CD4-positive, alpha-beta T cell (primary cell): ENCODE measurements around the gene ORM2. TPM values are rescaled to one million over a fixed set of nuclear protein-coding genes. Genes with fewer than 3 reads are reported as not detected.

Experiments used
- ATAC-seq: fragments of 200-7000 bp; cut with Tn5 transposase; one replicate; pipeline ENCODE4 v1.10.0; 2022; ENCODE audit warnings: mild to moderate bottlenecking; ENCODE audit not compliant: poor library complexity
- CTCF ChIA-PET: fragments of 350-600 bp; sonication (Branson Sonifier 250); formaldehyde crosslinking; loops from one replicate; lab custom pipeline; 2021; ENCODE audit warnings: antibody characterized with exemption, inconsistent platforms; lab: Charles Lee
- POLR2A ChIA-PET: fragments of 350-600 bp; sonication (Branson Sonifier 250); formaldehyde crosslinking; loops from one replicate; lab custom pipeline; 2021; ENCODE audit warnings: antibody characterized with exemption, inconsistent platforms; lab: Charles Lee
- DNase-seq, 14 experiments: peaks; one replicate each; pipeline ENCODE4 v3.0.0-alpha.2; 2013 to 2020; ENCODE audit warnings: mixed read lengths in 2 of 14
- H3K27ac ChIP-seq, 2 donors: one replicate each; pipeline versions ENCODE4 v1.5.1 to v1.7.0; 2013; ENCODE audit warnings: low read length in 2 of 2, low read depth in 1 of 2, mild to moderate bottlenecking in 1 of 2
- H3K27me3 ChIP-seq, 2 experiments: 1 replicate in 1 of 2; 2 replicates in 1 of 2; pipeline versions ENCODE4 v1.6.1 to v1.7.0; 2013; ENCODE audit warnings: low read length in 2 of 2, control low read depth in 1 of 2, mild to moderate bottlenecking in 1 of 2, moderate library complexity in 1 of 2; ENCODE audit not compliant: insufficient read depth in 2 of 2, control insufficient read depth in 1 of 2
- H3K36me3 ChIP-seq: one replicate; pipeline ENCODE4 v1.6.1; 2013; ENCODE audit warnings: low read length, control low read depth; ENCODE audit not compliant: insufficient read depth
- H3K4me1 ChIP-seq: one replicate; pipeline ENCODE4 v1.6.1; 2013; ENCODE audit warnings: low read length, control low read depth; ENCODE audit not compliant: insufficient read depth
- H3K4me3 ChIP-seq: one replicate; pipeline ENCODE4 v1.5.1; 2013; ENCODE audit warnings: mild to moderate bottlenecking, low read length, moderate library complexity
- H3K9me3 ChIP-seq, 2 experiments: 1 replicate in 1 of 2; 2 replicates in 1 of 2; pipeline versions ENCODE4 v1.6.1 to v1.7.0; 2013; ENCODE audit warnings: low read length in 2 of 2, mild to moderate bottlenecking in 2 of 2, control low read depth in 1 of 2, moderate library complexity in 1 of 2; ENCODE audit not compliant: control insufficient read depth in 1 of 2, insufficient read depth in 1 of 2
- H3K27ac Mint-ChIP-seq: one replicate; pipeline ENCODE4 v1.8.0; 2020; ENCODE audit warnings: mixed read lengths
- H3K27me3 Mint-ChIP-seq: one replicate; pipeline ENCODE4 v1.8.0; 2021; ENCODE audit warnings: mixed read lengths
- H3K36me3 Mint-ChIP-seq: one replicate; pipeline ENCODE4 v1.8.0; 2021; ENCODE audit warnings: low read depth, mixed read lengths
- H3K4me1 Mint-ChIP-seq: one replicate; pipeline ENCODE4 v1.8.0; 2021; ENCODE audit warnings: low read depth, mixed read lengths
- H3K4me3 Mint-ChIP-seq: one replicate; pipeline ENCODE4 v1.8.0; 2020; ENCODE audit warnings: mild to moderate bottlenecking, mixed read lengths
- H3K9me3 Mint-ChIP-seq: one replicate; pipeline ENCODE4 v1.8.0; 2020; ENCODE audit warnings: mixed read lengths
- intact Hi-C, 2 experiments: fragments of 100-400 bp; cut with DNase I in 1 of 2; cut with micrococcal nuclease in 1 of 2; formaldehyde crosslinking; loops; one replicate each; pipeline versions ENCODE4 v1.15.1 to v1.9.0; 2023 to 2025; cut with DNase I, micrococcal nuclease
- total RNA-seq, 174 experiments: library from RNA in 2 of 174; stranded (reverse) in 2 of 174; gene quantifications; one replicate each; pipeline ENCODE4 v1.2.3 and lab custom pipeline; 2021 to 2026
- TF ChIP-seq, protein P1 (sequence below): fragments of 200-600 bp; IDR thresholded peaks from one replicate; pipeline ENCODE4 v1.8.0; 2022; ENCODE audit warnings: antibody characterized with exemption, mild to moderate bottlenecking

The ORM2 gene
- total RNA-seq, 2 experiments from 2014 or later, result not detected

GRCh38 chr9:114370251-114370967, 40.7 kb downstream of the ORM2 start:
- H3K9me3 Mint-ChIP-seq, result no peaks in the 10 kb centered on the region
- peak overlapping the region; percentile 52 for H3K4me3 Mint-ChIP-seq
- H3K27ac Mint-ChIP-seq, result peak overlapping the region; percentile 83
- H3K9me3 ChIP-seq, result no peaks in the 10 kb centered on the region
- peaks cover 97% of the 10 kb centered on the region for H3K4me1 ChIP-seq
- CTCF ChIA-PET, result no interaction called here
- peaks cover 92% of the 10 kb centered on the region for H3K4me1 Mint-ChIP-seq
- H3K27me3 ChIP-seq, result no peaks in the 10 kb centered on the region
- ATAC-seq (no peak), DNase-seq (no peak)
- no peak overlapping the region for H3K4me3 ChIP-seq
- intact Hi-C loops, result no loop called here
- POLR2A ChIA-PET, result interaction anchor here (1.1 to 13.0 kb wide), 6 partner anchors 15 to 217 kb away, joined by 3 to 477 read pairs (median 12); partner anchors contain the start of genes AKNA and ATP6V1G1
- H3K36me3 ChIP-seq, result peaks cover 84% of the 10 kb centered on the region
- TF ChIP-seq, protein P1, sequence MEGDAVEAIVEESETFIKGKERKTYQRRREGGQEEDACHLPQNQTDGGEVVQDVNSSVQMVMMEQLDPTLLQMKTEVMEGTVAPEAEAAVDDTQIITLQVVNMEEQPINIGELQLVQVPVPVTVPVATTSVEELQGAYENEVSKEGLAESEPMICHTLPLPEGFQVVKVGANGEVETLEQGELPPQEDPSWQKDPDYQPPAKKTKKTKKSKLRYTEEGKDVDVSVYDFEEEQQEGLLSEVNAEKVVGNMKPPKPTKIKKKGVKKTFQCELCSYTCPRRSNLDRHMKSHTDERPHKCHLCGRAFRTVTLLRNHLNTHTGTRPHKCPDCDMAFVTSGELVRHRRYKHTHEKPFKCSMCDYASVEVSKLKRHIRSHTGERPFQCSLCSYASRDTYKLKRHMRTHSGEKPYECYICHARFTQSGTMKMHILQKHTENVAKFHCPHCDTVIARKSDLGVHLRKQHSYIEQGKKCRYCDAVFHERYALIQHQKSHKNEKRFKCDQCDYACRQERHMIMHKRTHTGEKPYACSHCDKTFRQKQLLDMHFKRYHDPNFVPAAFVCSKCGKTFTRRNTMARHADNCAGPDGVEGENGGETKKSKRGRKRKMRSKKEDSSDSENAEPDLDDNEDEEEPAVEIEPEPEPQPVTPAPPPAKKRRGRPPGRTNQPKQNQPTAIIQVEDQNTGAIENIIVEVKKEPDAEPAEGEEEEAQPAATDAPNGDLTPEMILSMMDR, result no peak
- H3K36me3 Mint-ChIP-seq, result peaks cover 89% of the 10 kb centered on the region
- no peaks in the 10 kb centered on the region for H3K27me3 Mint-ChIP-seq
- H3K27ac ChIP-seq, result peak overlapping the region; percentile 72 to 86

GRCh38 chr9:114370968-114371320, 41.3 kb downstream of the ORM2 start:
- Mint-ChIP-seq H3K27me3 (no peaks in the 10 kb centered on the region), H3K9me3 (no peaks in the 10 kb centered on the region), H3K4me3 (peak overlapping the region; percentile 85), H3K36me3 (peaks cover 88% of the 10 kb centered on the region), H3K4me1 (peaks cover 92% of the 10 kb centered on the region), H3K27ac (peak overlapping the region; percentile 81)
- no peak overlapping the region for H3K4me3 ChIP-seq
- peak overlapping the region; percentile 72 to 86 for H3K27ac ChIP-seq
- ChIA-PET POLR2A (interaction anchor here (0.8 to 13.0 kb wide), 7 partner anchors 14 to 217 kb away, joined by 3 to 477 read pairs (median 8); partner anchors contain the start of genes AKNA and ATP6V1G1), CTCF (interaction anchor here (1.4 to 2.9 kb wide), 2 partner anchors 12 to 14 kb away, joined by 4 to 18 read pairs; no protein-coding TSS in a partner anchor)
- H3K36me3 ChIP-seq, result peaks cover 83% of the 10 kb centered on the region
- H3K27me3 ChIP-seq, result no peaks in the 10 kb centered on the region
- no peak for DNase-seq
- intact Hi-C loops, result no loop called here
- TF ChIP-seq, protein P1, result no peak
- no peak for ATAC-seq
- H3K4me1 ChIP-seq, result peaks cover 98% of the 10 kb centered on the region
- no peaks in the 10 kb centered on the region for H3K9me3 ChIP-seq

GRCh38 chr9:114371343-114371944, 41.8 kb downstream of the ORM2 start:
- H3K4me3 ChIP-seq, result peak overlapping the region; percentile 39
- ATAC-seq, result no peak
- H3K36me3 Mint-ChIP-seq, result peaks cover 86% of the 10 kb centered on the region
- no peaks in the 10 kb centered on the region for H3K27me3 ChIP-seq
- peaks cover 83% of the 10 kb centered on the region for H3K36me3 ChIP-seq
- H3K4me1 Mint-ChIP-seq, result peaks cover 89% of the 10 kb centered on the region
- DNase-seq, result no peak
- H3K9me3 ChIP-seq, result no peaks in the 10 kb centered on the region
- no peaks in the 10 kb centered on the region for H3K27me3 Mint-ChIP-seq
- peak overlapping the region; percentile 81 for H3K27ac Mint-ChIP-seq
- intact Hi-C loops, result no loop called here
- peaks cover 97% of the 10 kb centered on the region for H3K4me1 ChIP-seq
- H3K27ac ChIP-seq, result peak overlapping the region; percentile 72 to 86
- peak overlapping the region; percentile 85 for H3K4me3 Mint-ChIP-seq
- POLR2A ChIA-PET, result interaction anchor here (0.8 to 13.0 kb wide), 10 partner anchors 8 to 221 kb away, joined by 3 to 477 read pairs (median 6); partner anchors contain the start of genes AKNA and ATP6V1G1
- TF ChIP-seq, protein P1, result no peak
- H3K9me3 Mint-ChIP-seq, result no peaks in the 10 kb centered on the region
- CTCF ChIA-PET, result interaction anchor here (1.1 to 2.9 kb wide), 3 partner anchors 11 to 282 kb away, joined by 4 to 18 read pairs (median 4); no protein-coding TSS in a partner anchor
